22Rv1 (cell line): ENCODE results near the gene APOBEC3H.

Experiments
- H3K27ac ChIP-seq: fragments of 450-650 bp; 2 replicates; pipeline ENCODE4 v1.5.1; 2017
- ZFX ChIP-seq: fragments of 450-650 bp; IDR thresholded peaks from 2 replicates; pipeline ENCODE4 v1.6.1; 2017; ENCODE audit warnings: antibody characterized with exemption, borderline replicate concordance
- TF ChIP-seq, protein P1 (sequence below): fragments of 450-650 bp; IDR thresholded peaks from 2 replicates; pipeline ENCODE4 v1.5.1; 2017; ENCODE audit warnings: mild to moderate bottlenecking

The APOBEC3H gene

DNA sequence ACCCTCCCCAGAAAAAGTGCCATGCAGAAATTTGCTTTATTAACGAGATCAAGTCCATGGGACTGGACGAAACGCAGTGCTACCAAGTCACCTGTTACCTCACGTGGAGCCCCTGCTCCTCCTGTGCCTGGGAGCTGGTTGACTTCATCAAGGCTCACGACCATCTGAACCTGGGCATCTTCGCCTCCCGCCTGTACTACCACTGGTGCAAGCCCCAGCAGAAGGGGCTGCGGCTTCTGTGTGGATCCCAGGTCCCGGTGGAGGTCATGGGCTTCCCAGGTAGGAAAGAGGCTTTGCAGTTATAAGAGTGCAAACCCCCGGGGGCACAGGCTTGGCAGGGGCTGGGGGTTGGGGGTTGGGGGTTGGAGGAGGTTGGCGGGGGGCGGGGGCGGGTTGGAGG is 4.2 kb downstream of the APOBEC3H start:
- no peak overlapping the region for H3K27ac ChIP-seq
- TF ChIP-seq ZFX, result no peak
- TF ChIP-seq, protein P1, sequence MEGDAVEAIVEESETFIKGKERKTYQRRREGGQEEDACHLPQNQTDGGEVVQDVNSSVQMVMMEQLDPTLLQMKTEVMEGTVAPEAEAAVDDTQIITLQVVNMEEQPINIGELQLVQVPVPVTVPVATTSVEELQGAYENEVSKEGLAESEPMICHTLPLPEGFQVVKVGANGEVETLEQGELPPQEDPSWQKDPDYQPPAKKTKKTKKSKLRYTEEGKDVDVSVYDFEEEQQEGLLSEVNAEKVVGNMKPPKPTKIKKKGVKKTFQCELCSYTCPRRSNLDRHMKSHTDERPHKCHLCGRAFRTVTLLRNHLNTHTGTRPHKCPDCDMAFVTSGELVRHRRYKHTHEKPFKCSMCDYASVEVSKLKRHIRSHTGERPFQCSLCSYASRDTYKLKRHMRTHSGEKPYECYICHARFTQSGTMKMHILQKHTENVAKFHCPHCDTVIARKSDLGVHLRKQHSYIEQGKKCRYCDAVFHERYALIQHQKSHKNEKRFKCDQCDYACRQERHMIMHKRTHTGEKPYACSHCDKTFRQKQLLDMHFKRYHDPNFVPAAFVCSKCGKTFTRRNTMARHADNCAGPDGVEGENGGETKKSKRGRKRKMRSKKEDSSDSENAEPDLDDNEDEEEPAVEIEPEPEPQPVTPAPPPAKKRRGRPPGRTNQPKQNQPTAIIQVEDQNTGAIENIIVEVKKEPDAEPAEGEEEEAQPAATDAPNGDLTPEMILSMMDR, result no peak

DNA sequence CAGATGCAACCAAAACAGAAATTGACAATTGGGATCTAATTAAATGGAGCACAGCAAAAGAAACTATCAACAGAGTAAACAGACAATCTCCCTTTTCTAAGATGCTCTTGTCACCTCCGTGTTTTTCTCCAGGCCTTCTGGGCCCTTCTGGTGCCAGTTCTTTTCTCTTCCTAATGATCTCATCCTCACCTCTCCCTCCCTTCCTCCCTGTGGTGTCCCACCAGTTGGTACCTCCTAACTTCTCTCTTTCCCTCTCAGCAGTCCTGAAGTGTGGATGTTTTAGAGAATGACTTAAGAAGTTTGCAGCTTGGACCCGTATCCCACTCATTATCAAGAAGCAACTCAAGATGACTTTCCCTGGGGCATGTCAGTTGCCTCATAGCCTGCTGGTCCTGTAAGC is 6.4 kb downstream of the APOBEC3H start:
- no peak overlapping the region for H3K27ac ChIP-seq
- TF ChIP-seq ZFX, result no peak
- TF ChIP-seq, protein P1, result no peak

DNA sequence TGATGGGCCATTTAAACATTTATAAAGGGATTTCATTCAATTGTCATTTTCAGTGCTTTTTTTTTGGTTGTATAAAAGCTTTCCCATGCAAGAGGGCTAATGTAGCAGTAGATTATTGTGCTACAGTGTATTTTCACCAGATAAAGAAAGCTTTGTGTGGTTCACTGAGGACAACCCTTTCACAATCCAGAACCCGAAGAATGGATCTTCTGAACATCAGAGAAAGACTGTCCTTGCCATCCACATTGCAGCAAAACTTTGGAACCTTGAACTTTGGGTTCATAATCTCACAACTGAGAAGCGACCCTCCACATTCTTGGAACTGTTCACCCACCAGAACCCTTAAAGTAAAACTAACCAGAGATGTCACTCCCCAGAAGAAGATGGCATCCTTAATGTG is 9.3 kb downstream of the APOBEC3H start:
- no peak overlapping the region for H3K27ac ChIP-seq
- TF ChIP-seq, protein P1, result no peak
- TF ChIP-seq ZFX, result no peak

DNA sequence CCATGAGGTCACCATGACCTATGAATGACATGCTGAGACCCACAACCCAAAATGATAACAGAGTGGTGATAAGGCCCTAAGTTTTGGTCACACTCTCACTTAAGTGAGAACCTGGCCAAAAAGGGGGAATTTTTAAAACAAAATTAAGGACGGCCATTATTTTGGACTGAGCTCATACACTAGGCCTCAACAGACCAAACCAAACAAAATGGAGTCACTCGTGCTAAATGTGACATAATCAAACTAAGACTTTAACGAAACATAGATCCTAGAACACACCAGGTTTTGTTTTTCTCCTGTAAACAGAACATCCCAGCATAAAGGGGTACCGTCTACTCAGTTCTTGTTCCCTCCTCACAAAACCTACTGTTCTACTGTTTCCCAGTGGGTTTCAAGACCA is 11.4 kb downstream of the APOBEC3H start:
- H3K27ac ChIP-seq, result no peak overlapping the region
- TF ChIP-seq, protein P1, result no peak
- no peak for TF ChIP-seq ZFX

DNA sequence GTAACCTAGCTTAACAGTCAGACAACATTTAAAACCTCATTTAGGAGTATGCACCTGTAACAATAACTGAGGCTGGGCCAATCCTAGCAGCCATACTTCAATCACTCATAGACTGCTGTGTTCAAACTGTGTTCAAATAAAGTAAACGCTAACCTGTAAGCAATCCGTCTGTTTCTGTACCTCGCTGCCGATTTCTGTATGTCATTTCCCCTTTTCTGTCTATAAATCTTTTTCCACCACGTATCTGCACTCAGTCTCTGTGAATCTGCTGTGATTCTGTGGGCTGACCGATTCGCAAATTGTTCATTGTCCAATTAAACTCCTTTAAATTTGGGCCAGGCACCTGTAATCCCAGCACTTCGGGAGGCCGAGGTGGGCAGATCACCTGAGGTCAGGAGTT is 12.3 kb downstream of the APOBEC3H start:
- TF ChIP-seq ZFX, result no peak
- TF ChIP-seq, protein P1, result no peak
- H3K27ac ChIP-seq, result no peak overlapping the region

DNA sequence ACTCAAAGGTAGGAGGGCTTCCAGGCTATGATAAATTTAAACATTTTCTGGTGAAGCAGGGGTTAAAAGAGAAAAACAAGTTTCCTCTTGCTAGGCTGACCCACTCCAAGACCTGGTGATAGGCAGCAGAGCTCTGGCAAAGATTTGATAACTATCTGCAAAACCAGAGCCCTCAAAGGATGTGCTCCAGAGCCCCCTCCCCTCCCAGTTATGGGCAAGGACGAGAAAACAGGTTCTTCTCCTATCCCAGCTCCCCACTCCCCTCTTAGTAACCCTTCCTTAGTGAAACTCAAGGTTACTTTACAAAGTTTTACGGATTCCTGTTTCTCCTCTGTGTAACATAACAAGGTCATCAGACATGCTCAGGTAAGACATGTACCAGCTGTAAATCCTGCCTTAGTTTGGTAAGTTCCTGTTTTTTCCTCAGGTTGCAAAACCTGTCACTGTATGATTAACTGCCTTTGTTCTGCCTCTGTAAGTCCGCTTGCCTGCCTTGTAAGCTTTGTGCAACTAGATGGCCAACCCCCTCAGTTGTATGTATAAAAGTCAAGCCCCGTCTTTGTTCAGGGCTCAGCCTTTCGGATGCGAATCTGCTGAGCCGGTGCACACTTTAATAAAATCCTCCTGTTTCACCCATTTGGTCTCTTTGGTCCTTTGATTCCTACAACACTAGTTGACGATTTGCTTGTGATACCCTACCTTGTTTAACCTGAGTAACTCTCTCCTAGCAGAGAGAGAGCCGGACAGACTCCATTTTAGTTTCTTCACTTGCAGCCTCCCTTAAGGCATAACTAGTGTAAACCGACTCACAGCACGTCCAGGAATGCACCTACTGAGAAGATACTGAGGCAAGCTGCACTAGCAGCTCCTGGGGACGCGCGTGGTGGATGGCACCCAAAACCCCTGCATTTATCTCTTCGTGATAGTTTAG is 13.9 kb downstream of the APOBEC3H start:
- TF ChIP-seq, protein P1, result no peak
- no peak for TF ChIP-seq ZFX

DNA sequence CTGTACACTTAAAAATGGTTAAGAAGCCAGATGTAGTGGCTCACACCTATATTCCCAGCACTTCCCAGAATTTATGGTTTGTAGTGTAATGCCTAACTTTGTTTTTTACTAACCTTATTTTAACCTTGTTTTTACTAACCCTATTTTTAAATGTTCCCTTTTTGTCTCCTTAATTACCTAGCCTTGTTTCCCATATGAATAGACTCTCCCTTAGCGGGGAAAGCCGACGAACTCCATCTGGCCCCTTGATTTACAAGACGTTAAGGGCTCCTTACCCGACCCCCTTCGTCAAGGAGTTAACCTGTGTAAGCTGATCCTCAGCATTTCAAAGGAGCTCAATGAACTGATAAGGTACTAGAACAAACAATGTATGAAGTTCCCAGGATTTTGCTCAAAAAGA is 17.1 kb downstream of the APOBEC3H start:
- no peak overlapping the region for H3K27ac ChIP-seq

More for the DNA sequence above, 13.9 kb downstream of the APOBEC3H start:
- no peak overlapping the region for H3K27ac ChIP-seq

More for the DNA sequence above, 17.1 kb downstream of the APOBEC3H start:
- TF ChIP-seq ZFX, result no peak
- TF ChIP-seq, protein P1, result no peak
